SKM-1 treated with dmso at 0.1 percent for 144 hours (cell line): ENCODE data around the gene GAS2.

ENCODE experiments used
- DNase-seq: peaks from one replicate; lab custom pipeline; 2025; ENCODE audit not compliant: unreplicated experiment; lab: John Stamatoyannopoulos, UW

Gene GAS2

DNA sequence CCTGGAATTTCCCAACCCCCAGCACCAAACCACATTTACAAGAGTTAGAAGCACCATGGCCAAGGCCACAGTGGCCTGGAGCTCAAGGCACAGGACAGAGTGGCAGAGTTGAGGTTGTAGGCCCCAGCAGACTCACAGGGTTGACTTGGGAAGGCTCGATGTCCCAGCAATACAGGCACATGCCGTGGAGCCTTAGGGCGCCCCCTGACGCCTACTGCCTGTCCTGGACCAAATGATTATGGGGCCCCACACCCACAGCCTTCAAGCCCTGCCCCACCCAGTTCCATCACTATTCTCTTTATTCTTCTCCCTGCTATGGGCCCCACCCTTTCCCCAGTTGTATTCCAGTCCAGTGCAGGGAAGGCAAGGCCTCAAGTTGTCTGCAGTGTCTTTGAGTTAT, 193.8 kb downstream of the GAS2 start, which contains the start of gene CCDC179:
Gene CCDC179 (minus strand): TSS at position 234 of the 400 bp plus-strand sequence. CDS start 53 bp downstream, at position 181.
- DNase-seq: no peak
